Measurements from ENCODE around the gene CCAR1.

DNA sequence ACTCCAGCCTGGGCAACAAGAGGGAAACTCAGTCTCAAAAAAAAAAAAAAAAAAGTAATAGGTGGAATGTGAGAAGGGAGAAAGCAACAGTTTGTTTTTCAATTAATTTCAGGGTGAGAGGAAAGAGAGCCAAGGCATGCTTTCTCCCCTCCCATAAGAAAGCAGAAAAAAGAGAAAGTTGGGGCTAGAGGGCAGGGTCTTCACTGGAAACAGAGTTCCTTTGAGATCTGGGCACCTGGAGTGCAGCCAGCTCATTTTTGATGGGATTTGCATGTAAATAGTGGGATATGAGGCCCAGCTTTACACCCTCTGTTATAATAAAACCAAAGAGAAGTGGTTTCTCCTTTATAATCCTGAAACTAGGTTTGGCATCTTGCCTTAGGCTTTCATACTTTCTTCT, 92.5 kb downstream of the CCAR1 start:
- TF ChIP-seq, protein P1, sequence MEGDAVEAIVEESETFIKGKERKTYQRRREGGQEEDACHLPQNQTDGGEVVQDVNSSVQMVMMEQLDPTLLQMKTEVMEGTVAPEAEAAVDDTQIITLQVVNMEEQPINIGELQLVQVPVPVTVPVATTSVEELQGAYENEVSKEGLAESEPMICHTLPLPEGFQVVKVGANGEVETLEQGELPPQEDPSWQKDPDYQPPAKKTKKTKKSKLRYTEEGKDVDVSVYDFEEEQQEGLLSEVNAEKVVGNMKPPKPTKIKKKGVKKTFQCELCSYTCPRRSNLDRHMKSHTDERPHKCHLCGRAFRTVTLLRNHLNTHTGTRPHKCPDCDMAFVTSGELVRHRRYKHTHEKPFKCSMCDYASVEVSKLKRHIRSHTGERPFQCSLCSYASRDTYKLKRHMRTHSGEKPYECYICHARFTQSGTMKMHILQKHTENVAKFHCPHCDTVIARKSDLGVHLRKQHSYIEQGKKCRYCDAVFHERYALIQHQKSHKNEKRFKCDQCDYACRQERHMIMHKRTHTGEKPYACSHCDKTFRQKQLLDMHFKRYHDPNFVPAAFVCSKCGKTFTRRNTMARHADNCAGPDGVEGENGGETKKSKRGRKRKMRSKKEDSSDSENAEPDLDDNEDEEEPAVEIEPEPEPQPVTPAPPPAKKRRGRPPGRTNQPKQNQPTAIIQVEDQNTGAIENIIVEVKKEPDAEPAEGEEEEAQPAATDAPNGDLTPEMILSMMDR (IDR thresholded peaks at IDR 0.05): no peak
- TF ChIP-seq ZFX (IDR thresholded peaks at IDR 0.05; ENCODE audit: borderline replicate concordance): no peak

Data from 22Rv1 (cell line).